NCI-H2227 (cell line): ENCODE results near the gene ING3.
A peak's percentile ranks its signal among the peaks of the same experiment; 100 is the strongest.

Source experiments
- DNase-seq: peaks from one replicate; lab custom pipeline; 2025; ENCODE audit not compliant: unreplicated experiment; lab: John Stamatoyannopoulos, UW

Gene ING3

GRCh38 chr7:120988591-120989256 is 38.1 kb downstream of the ING3 start, which contains the start of gene CPED1:
Gene CPED1, plus strand, starts transcription at chr7:120988711. Its CDS starts 911 bp downstream, at chr7:120989622.
- DNase-seq = peak; percentile 79

- DNase-seq = no peak
Measured at GRCh38 chr7:120989257-120990220, 39.0 kb downstream of the ING3 start.

GRCh38 chr7:120990468-120991118 is 40.0 kb downstream of the ING3 start:
- no peak for DNase-seq

GRCh38 chr7:120991161-120991560 is 40.6 kb downstream of the ING3 start:
- DNase-seq = no peak

- no peak for DNase-seq
Measured at GRCh38 chr7:120991581-120991980, 41.0 kb downstream of the ING3 start.

- no peak for DNase-seq
Measured at GRCh38 chr7:120992272-120992964, 41.8 kb downstream of the ING3 start.

- DNase-seq = no peak
Measured at GRCh38 chr7:120992965-120993494, 42.5 kb downstream of the ING3 start.

GRCh38 chr7:120993553-120994191 is 43.1 kb downstream of the ING3 start:
- no peak for DNase-seq

GRCh38 chr7:120994512-120995410 is 44.2 kb downstream of the ING3 start:
- no peak for DNase-seq

- no peak for DNase-seq
Measured at GRCh38 chr7:120995654-120996053, 45.1 kb downstream of the ING3 start.

GRCh38 chr7:120996333-120996987 is 45.9 kb downstream of the ING3 start:
- DNase-seq = no peak

GRCh38 chr7:120996988-120997345 is 46.4 kb downstream of the ING3 start:
- no peak for DNase-seq

- DNase-seq = no peak
Measured at GRCh38 chr7:120997882-120998474, 47.4 kb downstream of the ING3 start.

- no peak for DNase-seq
Measured at GRCh38 chr7:120998520-120998919, 47.9 kb downstream of the ING3 start.

GRCh38 chr7:120998996-120999565 is 48.5 kb downstream of the ING3 start:
- DNase-seq = no peak

GRCh38 chr7:121000081-121000983 is 49.8 kb downstream of the ING3 start:
- DNase-seq = no peak
